ENCODE results near the gene PDE4B. TPM values are rescaled to one million over a fixed set of nuclear protein-coding genes. Genes with fewer than 3 reads are reported as not detected.

The PDE4B gene
- total RNA-seq, 4 donors from 2014 or later: 11.2 to 49.5 (median 26.3) TPM

DNA sequence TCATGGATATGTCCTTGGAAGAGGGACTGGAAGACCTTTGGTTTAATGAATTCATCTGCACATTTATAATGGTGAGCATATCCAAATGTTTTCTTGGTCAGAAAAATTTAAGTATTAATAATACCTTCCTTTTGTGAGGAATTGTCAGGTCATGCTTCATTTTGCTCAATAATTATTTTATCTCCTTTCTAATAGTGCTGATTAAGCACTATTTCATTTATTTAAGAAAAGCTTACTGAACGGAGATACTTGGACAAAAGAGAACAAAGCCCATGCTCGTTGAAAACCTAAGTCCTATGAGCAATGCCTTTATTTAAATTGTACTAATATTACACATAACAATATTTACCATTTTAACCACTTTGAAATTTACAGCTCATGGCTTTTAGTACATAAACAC lies 281.5 kb downstream of the PDE4B start:
- DNase-seq (ENCODE audit: low spot score): no peak
- ATAC-seq (ENCODE audit: low FRiP score): no peak
- TF ChIP-seq, protein P1, sequence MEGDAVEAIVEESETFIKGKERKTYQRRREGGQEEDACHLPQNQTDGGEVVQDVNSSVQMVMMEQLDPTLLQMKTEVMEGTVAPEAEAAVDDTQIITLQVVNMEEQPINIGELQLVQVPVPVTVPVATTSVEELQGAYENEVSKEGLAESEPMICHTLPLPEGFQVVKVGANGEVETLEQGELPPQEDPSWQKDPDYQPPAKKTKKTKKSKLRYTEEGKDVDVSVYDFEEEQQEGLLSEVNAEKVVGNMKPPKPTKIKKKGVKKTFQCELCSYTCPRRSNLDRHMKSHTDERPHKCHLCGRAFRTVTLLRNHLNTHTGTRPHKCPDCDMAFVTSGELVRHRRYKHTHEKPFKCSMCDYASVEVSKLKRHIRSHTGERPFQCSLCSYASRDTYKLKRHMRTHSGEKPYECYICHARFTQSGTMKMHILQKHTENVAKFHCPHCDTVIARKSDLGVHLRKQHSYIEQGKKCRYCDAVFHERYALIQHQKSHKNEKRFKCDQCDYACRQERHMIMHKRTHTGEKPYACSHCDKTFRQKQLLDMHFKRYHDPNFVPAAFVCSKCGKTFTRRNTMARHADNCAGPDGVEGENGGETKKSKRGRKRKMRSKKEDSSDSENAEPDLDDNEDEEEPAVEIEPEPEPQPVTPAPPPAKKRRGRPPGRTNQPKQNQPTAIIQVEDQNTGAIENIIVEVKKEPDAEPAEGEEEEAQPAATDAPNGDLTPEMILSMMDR (IDR thresholded peaks at IDR 0.05): no peak

- TF ChIP-seq, protein P1 (IDR thresholded peaks at IDR 0.05): no peak
- ATAC-seq (ENCODE audit: low FRiP score): no peak
- DNase-seq (ENCODE audit: low spot score): no peak
Measured at GRCh38 chr1:66078412-66078811, 285.7 kb downstream of the PDE4B start.

DNA sequence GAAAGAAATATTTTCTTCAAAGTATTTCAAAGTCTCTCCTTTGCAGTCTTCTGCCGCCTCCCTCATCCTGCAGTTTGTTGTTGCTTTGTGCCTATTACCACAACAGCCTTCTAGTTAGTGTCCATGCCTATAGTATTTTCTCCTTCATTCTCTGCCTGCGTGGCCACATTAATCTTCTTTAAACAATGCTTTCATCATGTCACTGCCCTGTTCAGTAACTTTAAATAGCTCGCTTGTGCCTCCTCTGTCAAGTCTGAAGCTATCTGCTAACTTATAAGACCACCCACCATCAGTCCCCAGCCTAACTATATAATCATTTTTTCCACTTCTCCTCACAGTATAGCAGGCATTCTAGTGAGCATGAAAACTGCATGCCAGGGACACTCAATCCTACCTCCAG lies 290.3 kb downstream of the PDE4B start:
- DNase-seq (ENCODE audit: low spot score): no peak
- no peak for ATAC-seq (ENCODE audit: low FRiP score)
- TF ChIP-seq, protein P1 (IDR thresholded peaks at IDR 0.05): no peak

GRCh38 chr1:66084442-66084841 lies 291.7 kb downstream of the PDE4B start:
- DNase-seq (ENCODE audit: low spot score) (no peak), ATAC-seq (ENCODE audit: low FRiP score) (no peak)
- TF ChIP-seq, protein P1 (IDR thresholded peaks at IDR 0.05): no peak

DNA sequence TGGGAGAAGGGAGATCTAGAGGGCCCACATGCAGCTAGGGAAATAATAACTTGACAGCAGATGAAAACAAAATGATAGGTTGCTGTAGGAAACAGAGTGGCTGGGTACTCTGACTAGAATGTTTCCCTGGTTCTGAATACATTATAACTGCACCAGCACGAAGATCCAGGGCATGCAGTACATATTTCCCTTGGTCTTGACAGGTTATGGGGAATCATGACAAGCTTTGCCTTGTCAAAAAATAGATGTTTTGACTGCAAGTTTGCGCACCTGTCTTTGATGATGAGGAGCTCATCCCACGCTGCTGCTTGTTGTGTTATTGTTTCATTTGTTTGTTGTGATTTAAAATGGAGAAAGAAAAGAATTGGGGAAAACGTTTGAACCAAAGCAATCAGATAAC lies 292.9 kb downstream of the PDE4B start:
- no peak for DNase-seq (ENCODE audit: low spot score)
- TF ChIP-seq, protein P1 (IDR thresholded peaks at IDR 0.05): no peak
- no peak for ATAC-seq (ENCODE audit: low FRiP score)

DNA sequence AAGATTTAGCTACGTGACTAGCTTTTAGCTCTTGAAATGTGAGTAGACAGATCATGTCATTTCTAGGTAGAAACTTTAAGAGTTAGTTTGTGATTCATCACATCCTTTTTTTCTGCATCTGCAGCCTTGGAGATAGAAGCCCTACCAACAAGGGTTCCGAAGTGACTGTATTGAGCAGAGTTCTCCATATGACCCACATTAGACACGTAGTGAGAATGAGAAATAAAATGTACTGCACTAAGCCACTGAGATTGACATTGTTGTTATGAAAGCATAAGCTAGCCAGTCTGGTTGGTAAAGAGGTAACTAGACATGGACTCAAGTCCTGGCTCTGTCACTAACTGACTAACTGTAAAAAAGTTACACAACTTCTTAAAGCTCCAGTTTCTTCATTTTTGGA lies 296.1 kb downstream of the PDE4B start:
- TF ChIP-seq, protein P1 (IDR thresholded peaks at IDR 0.05): no peak
- DNase-seq (ENCODE audit: low spot score): no peak
- no peak for ATAC-seq (ENCODE audit: low FRiP score)

DNA sequence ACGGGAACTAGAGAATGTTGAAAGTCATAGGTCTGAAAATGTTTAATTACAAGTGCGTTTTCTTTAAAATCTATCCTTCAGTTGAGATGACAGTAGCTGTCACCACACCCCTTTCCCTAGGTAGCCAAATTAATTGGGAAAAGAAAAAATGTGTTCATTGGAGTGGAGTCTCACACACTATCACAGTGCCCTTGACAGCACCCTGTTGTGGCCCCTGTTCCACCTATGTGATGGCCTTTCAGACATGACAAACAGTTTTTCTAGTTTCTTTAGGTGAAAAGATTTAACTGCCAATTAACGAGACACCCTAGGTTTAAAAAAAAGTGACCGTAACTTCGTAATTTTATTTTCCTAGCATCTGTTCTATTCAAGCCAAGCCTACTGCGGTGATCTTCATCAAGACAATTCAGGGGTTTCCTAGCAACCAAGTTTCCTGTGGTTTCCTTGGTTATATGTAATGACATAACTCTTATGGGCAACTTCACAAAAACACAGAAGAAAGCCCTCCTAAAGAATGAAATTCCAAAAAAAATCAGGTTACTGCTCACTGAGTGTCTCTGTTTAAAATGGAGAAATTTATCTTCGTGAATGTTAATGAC lies 298.3 kb downstream of the PDE4B start:
- TF ChIP-seq, protein P1 (IDR thresholded peaks at IDR 0.05): no peak
- no peak for ATAC-seq (ENCODE audit: low FRiP score)
- no peak for DNase-seq (ENCODE audit: low spot score)

Measured in omental fat pad (tissue), 4 donors.